ENCODE data around the gene XAGE1A. TPM values are rescaled to one million over a fixed set of nuclear protein-coding genes. Genes with fewer than 3 reads are reported as not detected.

XAGE1A gene
- total RNA-seq (2022; extraction: Qiagen RNA extraction; ENCODE audit: low read depth) = 13.4 to 38.8 TPM (median 19.6 TPM) in 3 of 5 replicates, not detected in the others

GRCh38 chrX:52495545-52496418 is at the start of gene XAGE1A:
TSS of gene XAGE1A (plus strand) at chrX:52495808. CDS start at chrX:52497362, 1,554 bp downstream.

GRCh38 chrX:52516987-52517325 is 21.3 kb downstream of the XAGE1A start, which contains the start of gene XAGE1B:
TSS of gene XAGE1B (minus strand) at chrX:52517063. CDS start at chrX:52515527, 1,536 bp downstream.

Other genes with a start within 250 kb of the XAGE1A start
- gene XAGE2, start 126.8 kb upstream of the XAGE1A start, total RNA-seq (2022; extraction: Qiagen RNA extraction; ENCODE audit: low read depth) = not detected in 5 replicates
- 200 to 258 TPM (median 231 TPM) in 5 replicates for gene XAGE1B, start 21.3 kb downstream of the XAGE1A start, total RNA-seq (2022; extraction: Qiagen RNA extraction; ENCODE audit: low read depth)
- gene SSX7, start 159.1 kb downstream of the XAGE1A start, total RNA-seq (2022; extraction: Qiagen RNA extraction; ENCODE audit: low read depth) = not detected in 5 replicates
- gene SSX2, start 211.4 kb downstream of the XAGE1A start, total RNA-seq (2022; extraction: Qiagen RNA extraction; ENCODE audit: low read depth) = not detected in 5 replicates

Measured in A549 treated with GW870086 at 1 μM for 4 hours (cell line).